ENCODE measurements around the gene GPANK1. TPM values are rescaled to one million over a fixed set of nuclear protein-coding genes. Genes with fewer than 3 reads are reported as not detected.

GPANK1 gene
- total and polyA plus RNA-seq, 9 of the 15 experiments (the other 6 are each of a cell fraction or from before 2014, with no cell fraction given), result 32.2 to 111 (median 46.3) TPM

DNA sequence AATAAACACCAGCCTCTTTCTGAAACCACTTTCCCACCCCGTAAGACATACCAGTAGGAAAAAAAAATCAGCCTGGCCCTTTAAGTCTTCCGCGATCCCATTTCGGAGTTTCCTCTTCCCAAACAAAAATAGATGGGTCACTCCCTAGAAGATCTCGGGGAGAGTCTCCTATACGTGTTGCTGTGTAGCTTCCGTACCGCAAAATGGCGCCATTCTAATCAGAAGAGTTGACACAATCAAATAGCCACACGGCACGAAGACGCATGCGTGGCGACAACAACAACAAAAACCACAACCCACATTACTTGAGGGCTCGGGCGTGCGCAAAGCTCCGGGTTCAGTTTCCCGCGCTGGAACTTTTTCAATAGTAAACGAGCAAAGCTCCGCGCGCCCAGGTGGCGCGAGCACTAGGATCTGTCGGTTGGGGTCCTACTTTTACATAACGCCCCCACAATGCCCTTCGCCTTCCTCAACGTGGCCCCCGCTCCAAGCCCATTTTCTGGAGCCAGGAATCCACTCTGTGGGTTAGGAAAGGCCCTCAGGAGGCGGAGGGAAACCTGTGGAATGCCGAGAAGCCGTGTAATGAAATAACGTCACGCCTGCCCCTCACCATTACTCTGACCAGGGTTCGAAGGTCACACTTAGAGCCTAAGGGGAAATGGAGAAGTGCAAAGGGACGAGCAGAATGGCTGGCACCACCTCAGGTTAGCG, at the start of gene GPANK1 (continued):
- TF ChIP-seq, protein P1, sequence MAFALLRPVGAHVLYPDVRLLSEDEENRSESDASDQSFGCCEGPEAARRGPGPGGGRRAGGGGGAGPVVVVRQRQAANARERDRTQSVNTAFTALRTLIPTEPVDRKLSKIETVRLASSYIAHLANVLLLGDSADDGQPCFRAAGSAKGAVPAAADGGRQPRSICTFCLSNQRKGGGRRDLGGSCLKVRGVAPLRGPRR (CRISPR knock-in tag; IDR thresholded peaks at IDR 0.05), result peak; percentile 76; the same call in 1 of the 2 replicates
- TF ChIP-seq LCOR (CRISPR knock-in tag; IDR thresholded peaks at IDR 0.05) (peak; percentile 92), ZFP36 (IDR thresholded peaks at IDR 0.05; ENCODE audit: low read depth, low read length, partially characterized antibody) (no peak), SMARCA5 (IDR thresholded peaks at IDR 0.05) (peak; percentile 73; the same call in 1 of the 2 replicates), ZNF586 (CRISPR knock-in tag; conservative IDR thresholded peaks at IDR 0.05) (peak; percentile 19; the same call in 1 of the 2 replicates), ZNF311 (CRISPR knock-in tag; IDR thresholded peaks at IDR 0.05) (no peak), ZNF717 (CRISPR knock-in tag; IDR thresholded peaks at IDR 0.05) (peak; percentile 82), FIP1L1 (IDR thresholded peaks at IDR 0.05; ENCODE audit: low read depth, low read length, poor library complexity, severe bottlenecking) (no peak), RHOXF2B (CRISPR knock-in tag; conservative IDR thresholded peaks at IDR 0.05) (no peak), GABPB2 (CRISPR knock-in tag; conservative IDR thresholded peaks at IDR 0.05) (0 out of 2 replicates have a peak, but pooled peaks have one; percentile 5), BRF1 (IDR thresholded peaks at IDR 0.05; ENCODE audit: borderline replicate concordance, extremely low read depth, insufficient read length) (no peak), CBX8 (IDR thresholded peaks at IDR 0.05; ENCODE audit: borderline replicate concordance, extremely low read depth, low read depth, low read length, poor library complexity, severe bottlenecking) (no peak), RBFOX2 (IDR thresholded peaks at IDR 0.05; ENCODE audit: low read depth, low read length) (peak; percentile 85; the same call in 1 of the 2 replicates), CREM (IDR thresholded peaks at IDR 0.05; ENCODE audit: low read depth) (no peak), HDGF (IDR thresholded peaks at IDR 0.05) (peak; percentile 84; the same call in 1 of the 2 replicates), KLF6 (CRISPR knock-in tag; IDR thresholded peaks at IDR 0.05; ENCODE audit: borderline replicate concordance) (peak; percentile 59)
- TF ChIP-seq, protein P2, sequence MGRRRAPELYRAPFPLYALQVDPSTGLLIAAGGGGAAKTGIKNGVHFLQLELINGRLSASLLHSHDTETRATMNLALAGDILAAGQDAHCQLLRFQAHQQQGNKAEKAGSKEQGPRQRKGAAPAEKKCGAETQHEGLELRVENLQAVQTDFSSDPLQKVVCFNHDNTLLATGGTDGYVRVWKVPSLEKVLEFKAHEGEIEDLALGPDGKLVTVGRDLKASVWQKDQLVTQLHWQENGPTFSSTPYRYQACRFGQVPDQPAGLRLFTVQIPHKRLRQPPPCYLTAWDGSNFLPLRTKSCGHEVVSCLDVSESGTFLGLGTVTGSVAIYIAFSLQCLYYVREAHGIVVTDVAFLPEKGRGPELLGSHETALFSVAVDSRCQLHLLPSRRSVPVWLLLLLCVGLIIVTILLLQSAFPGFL (CRISPR knock-in tag; IDR thresholded peaks at IDR 0.05), result peak; percentile 99
- TF ChIP-seq, protein P3, sequence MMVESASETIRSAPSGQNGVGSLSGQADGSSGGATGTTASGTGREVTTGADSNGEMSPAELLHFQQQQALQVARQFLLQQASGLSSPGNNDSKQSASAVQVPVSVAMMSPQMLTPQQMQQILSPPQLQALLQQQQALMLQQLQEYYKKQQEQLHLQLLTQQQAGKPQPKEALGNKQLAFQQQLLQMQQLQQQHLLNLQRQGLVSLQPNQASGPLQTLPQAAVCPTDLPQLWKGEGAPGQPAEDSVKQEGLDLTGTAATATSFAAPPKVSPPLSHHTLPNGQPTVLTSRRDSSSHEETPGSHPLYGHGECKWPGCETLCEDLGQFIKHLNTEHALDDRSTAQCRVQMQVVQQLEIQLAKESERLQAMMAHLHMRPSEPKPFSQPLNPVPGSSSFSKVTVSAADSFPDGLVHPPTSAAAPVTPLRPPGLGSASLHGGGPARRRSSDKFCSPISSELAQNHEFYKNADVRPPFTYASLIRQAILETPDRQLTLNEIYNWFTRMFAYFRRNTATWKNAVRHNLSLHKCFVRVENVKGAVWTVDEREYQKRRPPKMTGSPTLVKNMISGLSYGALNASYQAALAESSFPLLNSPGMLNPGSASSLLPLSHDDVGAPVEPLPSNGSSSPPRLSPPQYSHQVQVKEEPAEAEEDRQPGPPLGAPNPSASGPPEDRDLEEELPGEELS (CRISPR knock-in tag; IDR thresholded peaks at IDR 0.05; ENCODE audit: borderline replicate concordance), result peak; percentile 100
- TF ChIP-seq, protein P4, sequence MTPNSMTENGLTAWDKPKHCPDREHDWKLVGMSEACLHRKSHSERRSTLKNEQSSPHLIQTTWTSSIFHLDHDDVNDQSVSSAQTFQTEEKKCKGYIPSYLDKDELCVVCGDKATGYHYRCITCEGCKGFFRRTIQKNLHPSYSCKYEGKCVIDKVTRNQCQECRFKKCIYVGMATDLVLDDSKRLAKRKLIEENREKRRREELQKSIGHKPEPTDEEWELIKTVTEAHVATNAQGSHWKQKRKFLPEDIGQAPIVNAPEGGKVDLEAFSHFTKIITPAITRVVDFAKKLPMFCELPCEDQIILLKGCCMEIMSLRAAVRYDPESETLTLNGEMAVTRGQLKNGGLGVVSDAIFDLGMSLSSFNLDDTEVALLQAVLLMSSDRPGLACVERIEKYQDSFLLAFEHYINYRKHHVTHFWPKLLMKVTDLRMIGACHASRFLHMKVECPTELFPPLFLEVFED (CRISPR knock-in tag; conservative IDR thresholded peaks at IDR 0.05), result peak; percentile 86
- TF ChIP-seq, protein P5, sequence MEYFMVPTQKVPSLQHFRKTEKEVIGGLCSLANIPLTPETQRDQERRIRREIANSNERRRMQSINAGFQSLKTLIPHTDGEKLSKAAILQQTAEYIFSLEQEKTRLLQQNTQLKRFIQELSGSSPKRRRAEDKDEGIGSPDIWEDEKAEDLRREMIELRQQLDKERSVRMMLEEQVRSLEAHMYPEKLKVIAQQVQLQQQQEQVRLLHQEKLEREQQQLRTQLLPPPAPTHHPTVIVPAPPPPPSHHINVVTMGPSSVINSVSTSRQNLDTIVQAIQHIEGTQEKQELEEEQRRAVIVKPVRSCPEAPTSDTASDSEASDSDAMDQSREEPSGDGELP (CRISPR knock-in tag; IDR thresholded peaks at IDR 0.05; ENCODE audit: borderline replicate concordance), result peak; percentile 89
- TF ChIP-seq, protein P6, sequence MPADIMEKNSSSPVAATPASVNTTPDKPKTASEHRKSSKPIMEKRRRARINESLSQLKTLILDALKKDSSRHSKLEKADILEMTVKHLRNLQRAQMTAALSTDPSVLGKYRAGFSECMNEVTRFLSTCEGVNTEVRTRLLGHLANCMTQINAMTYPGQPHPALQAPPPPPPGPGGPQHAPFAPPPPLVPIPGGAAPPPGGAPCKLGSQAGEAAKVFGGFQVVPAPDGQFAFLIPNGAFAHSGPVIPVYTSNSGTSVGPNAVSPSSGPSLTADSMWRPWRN (IDR thresholded peaks at IDR 0.05; ENCODE audit: low read depth), result peak; percentile 76
